DMS114 treated with DMSO at 0.1 percent for 48 hours (cell line): ENCODE data around the gene NFKBIL1.
"Not testable (repeated sequence)": the region's sequence is repeated elsewhere in the genome, so short reads cannot be mapped to it uniquely, and the experiment has no call there.

Experiments used
- DNase-seq: peaks from one replicate; lab custom pipeline; 2025; ENCODE audit not compliant: unreplicated experiment; lab: John Stamatoyannopoulos, UW

The NFKBIL1 gene

GRCh38 chr6:31546958-31547726 lies at the start of gene NFKBIL1:
Gene NFKBIL1 (plus strand): TSS chr6:31547608. CDS start chr6:31547695, 87 bp downstream.
- DNase-seq, result peak; percentile 99

- no peak for DNase-seq
Observed at GRCh38 chr6:31498748-31499147, 48.7 kb upstream of the NFKBIL1 start.

- not testable (repeated sequence) for DNase-seq
Observed at GRCh38 chr6:31499648-31500047, 47.8 kb upstream of the NFKBIL1 start.

- DNase-seq, result no peak
Observed at GRCh38 chr6:31502586-31502985, 44.8 kb upstream of the NFKBIL1 start.

GRCh38 chr6:31509036-31509435 lies 38.4 kb upstream of the NFKBIL1 start:
- not testable (repeated sequence) for DNase-seq

- no peak for DNase-seq
Observed at GRCh38 chr6:31510007-31510406, 37.4 kb upstream of the NFKBIL1 start.

GRCh38 chr6:31513456-31514165 lies 33.8 kb upstream of the NFKBIL1 start:
- no peak for DNase-seq

GRCh38 chr6:31521835-31522234 lies 25.6 kb upstream of the NFKBIL1 start:
- DNase-seq, result no peak

- DNase-seq, result no peak
Observed at GRCh38 chr6:31525553-31525931, 21.9 kb upstream of the NFKBIL1 start.

- DNase-seq, result no peak
Observed at GRCh38 chr6:31525932-31526591, 21.3 kb upstream of the NFKBIL1 start.

GRCh38 chr6:31528307-31528777 lies 19.1 kb upstream of the NFKBIL1 start:
- peak; percentile 38 for DNase-seq

GRCh38 chr6:31528821-31529328 lies 18.5 kb upstream of the NFKBIL1 start, which contains the start of gene MCCD1:
Gene MCCD1 (plus strand): TSS chr6:31528962. CDS start chr6:31529015, 53 bp downstream.
- DNase-seq, result no peak

- no peak for DNase-seq
Observed at GRCh38 chr6:31529329-31530150, 17.9 kb upstream of the NFKBIL1 start.

GRCh38 chr6:31530659-31531058 lies 16.7 kb upstream of the NFKBIL1 start:
- peak; percentile 28 for DNase-seq

- no peak for DNase-seq
Observed at GRCh38 chr6:31531162-31531561, 16.2 kb upstream of the NFKBIL1 start.

GRCh38 chr6:31531771-31532643 lies 15.4 kb upstream of the NFKBIL1 start:
- no peak for DNase-seq

GRCh38 chr6:31532644-31533454 lies 14.6 kb upstream of the NFKBIL1 start:
- DNase-seq, result no peak

GRCh38 chr6:31533455-31533841 lies 14.0 kb upstream of the NFKBIL1 start:
- DNase-seq, result no peak

GRCh38 chr6:31534011-31534410 lies 13.4 kb upstream of the NFKBIL1 start:
- no peak for DNase-seq
